ENCODE data around the gene SLC23A1. TPM values are rescaled to one million over a fixed set of nuclear protein-coding genes. Genes with fewer than 3 reads are reported as not detected.
A peak's percentile ranks its signal among the peaks of the same experiment; 100 is the strongest.
"Not testable (repeated sequence)": the region's sequence is repeated elsewhere in the genome, so short reads cannot be mapped to it uniquely, and the experiment has no call there.

The SLC23A1 gene
- total RNA-seq = not detected

DNA sequence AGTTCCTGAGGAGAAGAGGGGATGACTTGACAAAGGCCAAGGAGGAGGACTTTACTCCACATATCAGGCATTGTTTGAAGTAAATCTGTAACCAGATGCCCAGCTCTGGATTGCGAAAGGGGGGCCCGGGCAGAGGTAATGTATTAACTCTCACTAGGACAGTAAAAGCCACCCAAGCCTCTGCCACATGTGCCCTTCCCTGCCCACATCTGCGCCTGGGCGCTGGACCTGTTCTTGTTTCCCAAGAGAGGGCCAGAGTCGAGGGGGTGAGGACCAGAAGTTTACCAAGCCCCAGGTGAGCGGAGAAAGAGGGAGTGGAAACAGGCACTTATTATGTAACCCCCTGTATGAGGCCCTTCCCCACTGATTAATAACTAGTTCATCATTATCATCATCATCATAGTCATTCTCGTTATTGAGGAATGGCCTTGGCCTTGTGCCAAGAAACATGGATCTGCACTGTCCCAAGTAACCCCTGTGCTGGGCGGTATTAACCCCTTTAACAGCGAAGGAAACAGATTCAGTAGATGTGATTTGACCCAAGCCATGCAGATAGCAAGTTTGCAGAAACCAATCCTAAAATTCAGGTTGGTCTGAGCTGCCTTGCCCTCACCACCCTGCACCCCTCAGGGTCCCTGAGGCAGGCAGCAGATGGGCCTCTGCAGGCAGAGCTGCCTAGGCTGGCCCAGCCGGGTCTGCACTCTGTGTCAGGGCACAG, at the start of gene SLC23A1:
Gene SLC23A1, minus strand, starts transcription at position 23 of the 718 bp plus-strand sequence. CDS start 44 bp downstream, outside the sequence.
- DNase-seq = no peak

DNA sequence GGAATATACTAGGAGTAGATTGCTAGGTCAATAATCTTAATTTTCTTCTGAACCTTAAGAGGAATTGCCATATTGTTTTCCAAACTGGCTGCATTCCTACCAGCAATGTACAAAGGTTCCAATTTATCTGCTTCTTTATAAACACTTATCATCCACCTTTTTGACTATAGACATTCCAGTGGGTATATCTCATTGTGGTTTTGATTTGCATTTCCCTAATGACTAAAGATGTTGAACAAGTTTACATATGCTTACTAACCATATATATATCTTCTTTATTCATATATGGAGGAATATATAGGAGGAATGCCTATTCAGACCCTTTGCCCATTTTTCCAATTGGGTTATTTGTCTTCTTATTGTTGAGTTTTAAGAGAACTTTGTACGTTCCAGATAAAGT, 48.6 kb upstream of the SLC23A1 start:
- DNase-seq = no peak

GRCh38 chr5:139430015-139430414, 46.9 kb upstream of the SLC23A1 start:
- no peak for DNase-seq

- no peak for DNase-seq
Measured at GRCh38 chr5:139426203-139426885, 43.2 kb upstream of the SLC23A1 start.

DNA sequence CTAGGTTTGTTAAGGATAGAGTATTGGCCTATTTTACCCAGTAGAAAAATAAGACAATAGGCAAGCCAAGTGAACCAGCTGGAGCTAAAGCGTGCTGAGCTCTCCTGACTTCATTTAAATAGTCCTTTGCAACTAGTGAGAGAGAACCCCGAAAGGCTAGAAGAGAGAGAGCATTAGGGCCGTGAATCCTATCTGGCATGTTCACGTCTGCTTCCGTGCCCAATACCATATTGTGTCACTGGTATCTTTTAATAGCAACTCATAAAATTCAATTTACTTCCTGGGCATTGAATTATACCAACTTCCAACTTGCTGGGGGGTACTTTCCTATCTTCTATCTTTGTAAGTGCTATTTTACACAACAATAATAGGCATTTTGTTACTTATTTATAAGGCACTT, 42.4 kb upstream of the SLC23A1 start:
- no peak for DNase-seq

- DNase-seq = peak; percentile 88
Measured at GRCh38 chr5:139422307-139422893, 39.3 kb upstream of the SLC23A1 start.

DNA sequence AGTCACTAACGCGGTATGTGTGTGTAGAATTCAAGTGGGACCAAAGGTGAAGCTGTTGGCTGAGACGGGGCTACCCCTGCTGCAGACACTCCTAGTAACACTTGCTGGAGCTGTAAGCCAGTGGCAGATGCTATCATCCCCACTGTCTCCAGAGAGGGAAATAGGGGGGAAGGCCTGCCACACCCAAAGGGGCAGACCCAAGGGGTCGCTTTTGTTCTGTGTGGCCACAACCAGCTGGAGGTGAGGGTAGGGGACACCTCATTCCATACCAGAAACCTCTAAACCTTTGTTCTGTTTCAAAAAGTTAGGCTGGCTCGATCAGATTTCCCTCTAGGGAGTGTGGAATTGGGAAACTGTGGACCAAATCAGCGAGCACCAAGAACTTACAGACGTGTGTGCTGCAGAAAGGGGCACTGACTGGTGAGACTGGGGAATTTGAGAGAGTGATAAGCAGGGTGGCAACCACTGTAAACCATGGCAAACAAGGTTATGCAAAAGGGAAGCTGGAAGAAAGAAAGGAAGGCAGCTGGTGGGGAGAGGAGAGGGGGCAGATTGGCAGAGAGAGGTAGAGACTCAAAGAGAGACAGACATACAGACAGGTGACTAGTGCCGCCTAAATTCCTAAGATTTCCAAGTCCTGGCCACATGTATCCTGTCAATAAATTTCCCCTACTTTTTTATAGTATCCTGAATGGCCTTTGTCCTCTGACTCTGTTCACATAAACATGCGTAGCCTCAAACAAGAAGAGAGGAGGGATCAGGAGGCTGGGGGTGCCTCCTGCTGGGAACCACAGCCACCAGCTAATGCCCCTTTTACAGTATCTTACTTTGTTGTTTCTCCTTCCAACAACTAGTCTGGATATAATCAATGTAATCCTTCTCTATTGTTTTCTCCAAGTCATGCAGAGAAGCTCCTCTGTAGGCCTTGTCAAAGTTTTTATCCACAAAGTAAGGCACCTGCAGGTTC, 36.4 kb upstream of the SLC23A1 start:
- DNase-seq = no peak

GRCh38 chr5:139418793-139419192, 35.7 kb upstream of the SLC23A1 start:
- DNase-seq = peak; percentile 56

- peak; percentile 88 for DNase-seq
Measured at GRCh38 chr5:139417214-139417613, 34.1 kb upstream of the SLC23A1 start.

DNA sequence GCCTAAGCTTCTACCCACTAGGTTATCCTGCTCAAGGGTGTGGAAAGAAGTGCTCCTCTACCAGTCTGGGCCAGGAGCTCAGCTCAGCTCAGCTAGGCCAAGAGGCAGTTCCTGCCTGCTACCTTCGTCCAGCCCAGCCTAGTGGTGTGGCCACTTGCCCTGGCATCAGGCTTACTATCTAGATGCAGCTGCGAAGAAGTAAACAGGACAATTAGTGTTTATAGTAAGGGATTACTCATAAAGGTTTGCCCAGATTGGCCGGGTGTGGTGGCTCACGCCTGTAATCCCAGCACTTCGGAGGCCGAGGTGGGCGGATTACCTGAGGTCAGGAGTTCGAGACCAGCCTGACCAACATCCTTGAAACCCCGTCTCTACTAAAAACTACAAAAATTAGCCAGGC, 33.6 kb upstream of the SLC23A1 start:
- no peak for DNase-seq

GRCh38 chr5:139415869-139416268, 32.8 kb upstream of the SLC23A1 start:
- DNase-seq = no peak

- peak; percentile 33 for DNase-seq
Measured at GRCh38 chr5:139415221-139415861, 32.2 kb upstream of the SLC23A1 start.

DNA sequence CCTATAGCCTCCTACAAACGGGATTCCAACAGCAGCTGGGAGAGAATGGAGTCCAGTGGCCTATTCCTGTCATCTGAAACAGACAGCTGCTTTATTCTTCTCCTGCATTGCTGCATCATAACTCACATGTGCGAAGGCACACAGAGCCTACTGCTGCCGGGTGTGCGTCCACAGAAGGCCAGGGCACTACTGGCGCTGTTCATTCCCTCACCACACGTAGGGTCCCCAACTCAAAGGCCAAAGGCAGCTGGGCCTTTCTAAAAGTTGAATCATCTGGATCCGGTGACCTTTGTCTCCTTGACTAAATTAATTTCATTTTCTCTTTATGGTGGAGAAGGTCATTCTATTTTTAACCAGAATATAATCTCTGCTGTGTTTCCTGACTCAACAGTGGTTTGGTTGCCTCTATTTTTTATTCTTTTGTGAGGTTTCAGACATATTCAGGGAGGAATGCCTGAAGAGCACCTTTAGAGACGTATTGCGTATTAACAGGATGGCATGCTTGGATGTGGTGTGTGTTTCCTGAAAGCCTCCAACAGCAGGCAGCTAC, 31.6 kb upstream of the SLC23A1 start:
- peak; percentile 95 for DNase-seq

DNA sequence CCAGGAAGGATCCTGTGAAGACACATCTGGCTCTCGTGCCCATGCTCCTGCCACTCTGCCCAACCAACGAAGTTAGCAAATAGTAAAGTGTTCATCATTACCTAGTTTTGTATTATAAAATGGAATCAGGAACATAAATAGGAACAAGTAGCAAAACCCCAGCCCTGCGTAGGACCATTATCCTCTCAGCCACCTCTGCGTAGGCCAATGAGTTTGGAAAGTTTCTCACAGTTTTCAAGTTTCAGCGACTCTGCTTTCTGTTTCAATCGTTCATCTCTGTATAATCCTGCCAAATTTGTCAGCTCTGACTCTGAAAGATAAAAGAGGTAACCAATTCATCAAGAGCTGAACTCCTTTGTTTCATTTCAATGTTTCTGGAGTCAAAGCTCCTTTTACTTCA, 30.9 kb upstream of the SLC23A1 start:
- no peak for DNase-seq

DNA sequence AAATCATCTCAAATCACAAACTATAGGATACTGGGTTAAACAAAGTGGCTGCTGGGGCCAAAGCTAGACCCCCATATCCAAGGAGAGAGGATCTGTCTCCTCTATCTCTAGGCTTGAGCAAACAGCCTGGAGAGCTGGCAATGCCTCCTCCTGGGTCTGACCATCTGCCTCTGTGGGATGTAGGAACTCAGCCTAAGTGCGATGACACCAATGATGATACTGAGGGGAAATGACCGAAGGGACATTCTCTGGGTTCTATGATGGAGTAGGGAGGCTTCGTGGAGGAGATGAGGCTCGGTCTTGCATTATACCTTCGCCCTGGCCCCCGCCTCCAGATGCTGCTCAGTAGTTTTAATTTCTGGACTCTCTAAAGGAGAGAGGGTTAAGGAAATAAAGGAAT, 30.1 kb upstream of the SLC23A1 start:
- DNase-seq = no peak

DNA sequence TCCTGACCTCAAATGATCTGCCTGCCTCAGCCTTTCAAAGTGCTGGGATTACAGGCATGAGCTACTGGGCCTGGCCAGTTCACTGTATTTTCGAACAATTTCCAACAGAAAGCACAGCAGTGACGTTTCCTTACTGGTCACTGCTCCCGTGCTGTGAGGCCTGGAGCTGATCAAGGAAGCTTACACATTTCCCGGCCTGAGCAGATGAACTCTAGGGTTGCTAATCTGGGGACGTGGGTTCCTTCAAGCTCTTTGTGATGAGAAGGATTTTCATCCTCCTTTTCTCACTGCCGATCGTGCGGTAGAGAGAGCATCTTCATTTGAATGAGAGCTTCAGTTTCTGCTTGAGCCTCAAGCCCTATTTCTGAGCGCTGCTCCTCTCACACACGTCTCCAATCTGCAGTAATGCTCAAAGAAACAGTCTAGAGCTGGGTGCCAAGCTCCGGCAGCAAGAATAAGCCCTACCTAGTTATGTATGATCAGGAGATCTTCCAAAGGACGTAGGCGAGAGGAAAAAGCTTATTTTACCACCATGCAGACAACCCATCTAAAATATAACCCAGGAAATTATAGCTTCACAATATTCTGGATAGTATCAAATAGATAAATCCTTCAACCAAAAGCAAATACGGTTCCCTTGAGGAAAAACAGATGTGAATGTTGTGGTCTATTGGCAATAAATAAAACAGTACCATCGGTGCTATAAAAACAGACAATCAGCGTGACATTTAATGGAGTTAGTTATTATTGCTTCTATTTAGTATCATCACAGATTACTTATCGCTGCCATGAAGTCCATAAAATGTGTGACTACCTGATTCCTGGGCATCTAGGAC, 28.1 kb upstream of the SLC23A1 start:
- DNase-seq = no peak

GRCh38 chr5:139410121-139410992, 27.3 kb upstream of the SLC23A1 start:
- DNase-seq = no peak

- not testable (repeated sequence) for DNase-seq
Measured at GRCh38 chr5:139409116-139409515, 26.0 kb upstream of the SLC23A1 start.

DNA sequence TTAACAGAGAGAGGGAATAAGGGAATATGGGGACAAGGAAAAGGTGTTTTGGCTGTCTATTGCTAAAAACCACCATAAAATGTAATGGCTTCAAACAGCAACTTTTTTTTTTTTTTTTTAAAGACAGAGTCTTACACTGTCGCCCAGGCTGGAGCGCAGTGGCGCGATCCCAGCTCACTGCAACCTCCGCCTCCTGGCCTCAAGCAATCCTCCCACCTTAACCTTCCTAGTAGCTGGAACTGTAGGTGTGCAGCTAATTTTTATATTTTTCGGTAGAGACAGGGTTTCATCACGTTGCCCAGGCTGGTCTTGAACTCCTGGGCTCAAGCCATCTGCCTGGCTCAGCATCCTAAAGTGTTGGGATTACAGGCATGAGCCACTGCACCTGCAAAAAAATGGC, 25.1 kb upstream of the SLC23A1 start:
- no peak for DNase-seq

GRCh38 chr5:139407517-139407916, 24.4 kb upstream of the SLC23A1 start:
- DNase-seq = no peak
